Medulla oblongata (tissue), 1 donor: ENCODE data around the gene GFER.
"Not testable (repeated sequence)": the region's sequence is repeated elsewhere in the genome, so short reads cannot be mapped to it uniquely, and the experiment has no call there.

Source experiments
- DNase-seq: peaks from one replicate; pipeline ENCODE4 v3.0.0-alpha.2; 2015; ENCODE audit errors: extremely low spot score

The GFER gene

DNA sequence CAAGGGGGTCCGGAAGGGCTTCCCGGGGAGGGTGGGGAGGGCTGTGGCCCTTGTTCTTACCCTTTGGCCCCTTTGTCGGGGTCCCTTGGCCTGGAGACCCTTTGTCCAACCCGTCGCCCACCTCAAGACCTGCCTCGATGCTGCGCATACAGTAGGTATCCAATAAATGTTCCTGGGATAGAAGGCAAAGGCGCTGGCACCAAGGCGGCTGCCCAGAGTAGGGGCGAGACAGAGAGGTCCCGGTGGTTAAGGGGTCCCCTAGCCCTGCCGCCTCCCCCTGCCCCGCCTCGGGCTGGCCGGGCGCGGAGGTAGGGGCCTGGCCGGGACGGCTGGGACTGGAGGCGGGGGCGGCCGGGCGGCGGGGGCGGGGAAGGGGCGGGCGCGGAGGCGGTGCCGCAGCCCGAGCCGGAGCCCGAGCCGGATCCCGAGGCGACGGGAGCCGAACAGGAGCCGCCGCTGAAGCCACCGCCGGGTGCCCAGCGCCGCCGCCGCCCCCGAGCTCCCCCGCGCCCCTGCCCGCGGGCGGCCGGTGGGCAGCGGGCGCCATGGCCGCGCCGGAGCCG lies 42.5 kb downstream of the GFER start, which contains the start of gene NHERF2:
TSS of gene NHERF2 (plus strand) at position 442 of the 563 bp plus-strand sequence. CDS start at position 546, 104 bp downstream.
- DNase-seq = no peak

DNA sequence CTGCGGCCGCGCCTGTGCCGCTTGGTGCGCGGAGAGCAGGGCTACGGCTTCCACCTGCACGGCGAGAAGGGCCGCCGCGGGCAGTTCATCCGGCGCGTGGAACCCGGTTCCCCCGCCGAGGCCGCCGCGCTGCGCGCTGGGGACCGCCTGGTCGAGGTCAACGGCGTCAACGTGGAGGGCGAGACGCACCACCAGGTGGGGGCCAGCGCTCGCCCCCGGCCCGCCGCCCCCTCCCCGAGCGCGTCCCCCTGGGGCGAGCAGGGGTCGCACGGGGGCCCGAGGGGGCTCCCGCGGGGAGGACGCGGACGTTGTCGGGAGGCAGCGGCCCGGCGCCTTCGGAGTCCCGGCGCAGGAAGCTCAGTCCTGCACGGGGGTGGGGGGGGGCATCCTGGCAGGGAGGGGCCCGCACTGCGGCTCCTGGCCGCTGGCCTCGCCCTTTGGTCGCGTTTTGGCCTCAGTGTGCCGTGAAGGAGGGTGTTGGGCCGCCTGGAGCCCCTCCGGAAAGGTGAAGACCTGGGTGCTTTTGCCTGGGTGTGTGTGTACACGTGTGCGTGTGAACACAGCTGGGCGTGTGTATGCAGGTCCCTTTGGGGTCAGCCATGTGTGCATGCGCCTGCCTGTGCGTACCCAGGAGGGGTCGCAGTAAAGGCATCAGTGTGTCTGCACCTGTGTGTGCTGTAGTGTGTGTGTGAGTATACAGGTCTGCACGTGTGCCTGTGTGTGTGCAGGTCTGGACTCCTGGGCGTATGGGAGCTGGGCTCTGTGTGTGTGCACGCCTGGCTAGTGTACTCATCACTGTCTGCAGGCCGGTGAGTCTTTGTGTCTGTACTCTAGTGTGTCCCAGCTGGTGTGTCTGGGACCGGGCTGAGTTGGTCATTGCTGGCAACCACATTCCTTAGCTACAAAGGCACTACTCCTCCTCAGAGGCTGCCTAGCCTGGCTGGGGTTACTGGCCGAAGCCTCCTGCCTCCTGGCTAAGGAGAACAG lies 43.3 kb downstream of the GFER start:
- DNase-seq = no peak

DNA sequence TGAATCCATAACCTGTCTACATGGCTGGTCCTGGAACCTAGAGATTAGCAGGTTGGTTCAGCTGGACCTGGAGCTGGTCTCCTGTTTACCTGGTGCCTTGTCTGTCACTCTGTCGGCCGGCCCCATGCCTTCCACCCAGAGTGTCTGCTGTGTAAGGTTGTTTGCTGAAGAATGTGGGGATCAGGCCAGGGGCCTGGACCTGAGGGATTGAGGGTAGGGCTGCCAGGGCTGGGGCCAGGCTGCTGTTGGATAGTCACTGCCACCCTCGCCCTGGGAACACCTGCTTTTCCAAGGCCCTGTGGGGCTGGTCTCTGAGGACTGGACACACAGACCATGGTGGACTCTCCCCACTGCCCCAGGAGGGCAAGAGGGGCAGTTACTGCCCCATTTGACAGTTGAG lies 44.2 kb downstream of the GFER start:
- no peak for DNase-seq

DNA sequence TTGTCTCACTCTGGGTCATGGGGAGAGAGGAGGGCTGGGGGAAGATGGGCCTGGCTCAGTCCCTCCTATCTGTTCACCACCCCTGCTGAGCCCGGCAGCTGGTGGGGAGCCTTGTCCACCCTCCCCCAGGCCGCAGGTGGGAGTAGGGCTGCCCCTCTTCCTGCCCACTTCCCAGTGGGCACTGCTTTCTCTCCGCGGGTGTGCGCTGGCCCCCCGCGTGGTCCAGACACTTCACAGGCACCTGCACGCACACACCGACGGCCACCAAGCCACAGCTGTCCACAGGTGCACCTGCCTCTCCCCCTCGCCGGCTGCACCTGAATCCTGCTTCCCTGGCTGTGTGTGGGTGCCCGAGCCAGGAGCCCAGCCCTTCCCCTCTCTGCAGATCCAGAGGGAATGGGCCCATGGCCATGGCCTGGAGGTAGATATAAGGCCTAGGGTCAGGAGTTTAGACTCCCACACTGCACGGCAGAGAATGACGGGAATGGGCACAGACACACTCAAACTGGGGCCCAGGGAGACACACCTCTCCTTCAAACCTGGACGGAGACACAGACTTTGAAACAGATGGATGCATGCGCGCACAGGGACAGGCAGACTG lies 44.7 kb downstream of the GFER start:
- DNase-seq = no peak

DNA sequence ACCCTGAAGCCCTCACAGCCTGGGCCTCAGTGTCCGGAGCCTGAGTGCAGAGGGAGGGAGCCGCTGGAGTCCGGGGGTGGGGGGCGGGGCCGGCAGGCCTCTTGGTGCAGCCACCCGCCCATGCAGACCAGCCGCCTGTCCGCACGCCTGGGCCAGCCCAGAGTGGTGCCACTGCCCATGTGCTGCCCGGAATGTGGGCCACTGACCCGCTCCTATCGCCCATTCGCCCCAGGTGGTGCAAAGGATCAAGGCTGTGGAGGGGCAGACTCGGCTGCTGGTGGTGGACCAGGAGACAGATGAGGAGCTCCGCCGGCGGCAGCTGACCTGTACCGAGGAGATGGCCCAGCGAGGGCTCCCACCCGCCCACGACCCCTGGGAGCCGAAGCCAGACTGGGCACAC lies 45.4 kb downstream of the GFER start:
- DNase-seq = no peak

DNA sequence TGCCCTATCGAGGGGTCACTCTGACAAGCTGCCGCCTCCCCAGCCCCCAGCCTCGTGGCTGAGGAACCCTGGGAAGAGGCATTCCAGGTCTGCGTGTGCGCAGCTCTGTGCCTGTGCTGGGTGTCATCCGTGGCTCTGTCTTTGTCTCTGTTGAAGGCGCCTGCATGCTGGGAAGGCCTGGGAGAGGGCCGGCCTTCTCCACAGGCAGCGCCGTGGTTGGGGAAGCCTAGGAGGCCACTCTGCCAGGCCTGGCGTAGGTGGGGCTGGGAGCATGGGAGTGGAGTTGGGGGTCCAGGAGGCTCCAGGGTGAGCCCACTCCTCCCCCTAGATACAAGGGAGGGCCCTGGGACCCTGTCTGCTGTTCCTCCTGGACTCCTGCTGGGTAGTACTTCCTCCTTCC lies 46.0 kb downstream of the GFER start:
- DNase-seq = no peak

DNA sequence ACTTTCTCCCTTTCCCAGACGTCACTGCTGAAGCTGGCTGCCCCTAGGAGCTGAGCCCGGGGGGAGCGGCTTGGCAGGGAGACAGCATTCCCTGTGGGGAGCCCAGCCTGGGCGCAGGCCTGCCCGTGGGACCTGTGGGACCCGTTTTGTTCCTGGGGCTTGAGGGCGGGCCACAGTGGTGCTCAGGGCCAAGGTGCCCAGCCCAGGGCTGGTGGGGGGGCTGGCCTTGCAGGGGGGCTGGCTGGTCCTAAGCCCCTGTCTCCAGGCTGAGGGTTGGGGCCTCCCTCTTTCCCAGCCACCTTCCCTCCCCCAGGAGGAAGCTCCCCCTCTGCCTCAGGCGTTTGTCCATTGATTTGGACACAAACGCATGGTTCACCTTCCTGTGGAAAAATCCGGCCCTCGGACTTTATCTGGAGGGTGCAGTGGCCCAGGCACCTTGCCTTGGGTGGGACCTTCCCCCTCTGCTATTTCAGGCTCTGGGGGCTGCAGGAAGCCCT lies 47.1 kb downstream of the GFER start:
- DNase-seq = no peak

DNA sequence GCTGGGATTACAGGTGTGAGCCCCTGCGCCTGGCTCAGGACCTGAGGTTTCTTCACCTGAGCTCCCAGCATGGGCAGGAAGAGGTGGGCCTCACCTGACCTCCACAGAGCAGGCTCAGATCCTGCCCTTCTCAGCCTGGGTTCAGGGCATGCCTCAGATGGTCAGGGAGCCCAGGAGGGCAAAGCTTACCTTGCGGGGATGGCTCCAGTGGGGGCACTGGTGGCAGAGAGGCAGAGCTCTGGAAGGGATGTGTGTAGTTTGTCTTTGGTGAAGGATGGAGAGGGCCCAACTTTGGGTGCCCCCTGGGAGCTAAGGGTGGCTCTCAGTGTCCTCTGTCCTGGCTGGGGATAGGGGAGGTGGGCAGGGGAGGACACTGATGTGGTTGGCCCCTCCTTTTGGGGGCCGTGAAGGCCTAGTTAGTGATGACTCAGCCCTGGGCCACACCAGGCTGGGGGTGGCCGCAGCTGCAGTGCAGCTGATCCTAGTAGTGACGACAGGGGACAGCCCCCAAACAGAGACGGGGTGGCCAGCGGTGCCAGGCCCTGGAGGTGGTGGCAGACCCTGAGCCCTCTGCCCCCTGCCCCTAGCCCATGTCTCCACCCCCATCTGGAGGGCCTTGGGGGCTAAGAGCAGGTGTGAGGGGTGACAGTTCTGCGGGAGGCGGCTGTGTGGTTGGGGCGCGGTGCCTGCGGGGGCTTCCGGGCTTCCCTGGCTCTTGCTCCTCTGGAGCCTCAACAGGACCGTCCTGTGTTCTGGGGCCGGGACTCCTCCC lies 48.5 kb downstream of the GFER start:
- peak; percentile 25 for DNase-seq

DNA sequence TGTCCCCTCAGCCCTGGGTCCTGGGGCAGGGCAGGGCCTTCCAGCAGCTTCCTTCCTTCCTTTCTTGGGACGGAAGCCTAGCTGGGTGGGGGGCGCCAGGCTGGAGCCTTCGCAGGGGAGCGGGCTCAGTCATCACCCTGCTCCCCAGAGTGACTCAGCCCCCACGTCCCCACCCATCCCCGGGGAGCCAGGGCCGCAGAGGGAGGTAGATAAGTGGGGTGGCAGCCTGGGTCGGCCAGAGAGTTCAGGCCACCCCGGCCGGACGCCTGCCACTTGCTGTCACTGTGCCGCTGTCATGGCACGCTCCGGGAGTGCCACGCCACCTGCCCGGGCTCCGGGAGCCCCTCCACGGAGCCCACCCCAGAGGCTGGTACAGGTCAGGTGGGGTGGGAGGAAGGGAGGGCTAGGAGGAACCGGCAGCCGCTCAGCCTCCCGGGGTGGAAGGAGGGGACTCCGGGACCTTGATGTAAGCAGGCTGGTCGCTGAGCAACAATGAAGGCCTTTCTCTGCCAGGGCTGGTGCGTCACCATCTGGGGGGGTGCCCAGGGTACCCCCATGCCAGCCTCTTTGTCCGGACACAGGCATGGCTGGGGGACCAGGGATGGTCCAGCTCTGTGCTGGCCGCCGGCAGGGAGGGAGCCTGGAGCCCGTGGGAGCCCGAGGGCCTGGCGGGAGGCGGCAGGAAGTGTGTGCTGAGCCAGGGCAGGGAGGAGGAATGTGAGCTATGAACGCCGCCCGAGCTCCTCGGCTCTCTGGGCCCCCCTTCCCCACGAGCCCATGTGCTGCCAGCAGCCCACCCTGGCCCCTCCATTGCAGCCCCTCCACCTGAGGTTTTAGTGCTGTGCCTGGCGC lies 49.3 kb downstream of the GFER start:
- DNase-seq = peak; percentile 92

DNA sequence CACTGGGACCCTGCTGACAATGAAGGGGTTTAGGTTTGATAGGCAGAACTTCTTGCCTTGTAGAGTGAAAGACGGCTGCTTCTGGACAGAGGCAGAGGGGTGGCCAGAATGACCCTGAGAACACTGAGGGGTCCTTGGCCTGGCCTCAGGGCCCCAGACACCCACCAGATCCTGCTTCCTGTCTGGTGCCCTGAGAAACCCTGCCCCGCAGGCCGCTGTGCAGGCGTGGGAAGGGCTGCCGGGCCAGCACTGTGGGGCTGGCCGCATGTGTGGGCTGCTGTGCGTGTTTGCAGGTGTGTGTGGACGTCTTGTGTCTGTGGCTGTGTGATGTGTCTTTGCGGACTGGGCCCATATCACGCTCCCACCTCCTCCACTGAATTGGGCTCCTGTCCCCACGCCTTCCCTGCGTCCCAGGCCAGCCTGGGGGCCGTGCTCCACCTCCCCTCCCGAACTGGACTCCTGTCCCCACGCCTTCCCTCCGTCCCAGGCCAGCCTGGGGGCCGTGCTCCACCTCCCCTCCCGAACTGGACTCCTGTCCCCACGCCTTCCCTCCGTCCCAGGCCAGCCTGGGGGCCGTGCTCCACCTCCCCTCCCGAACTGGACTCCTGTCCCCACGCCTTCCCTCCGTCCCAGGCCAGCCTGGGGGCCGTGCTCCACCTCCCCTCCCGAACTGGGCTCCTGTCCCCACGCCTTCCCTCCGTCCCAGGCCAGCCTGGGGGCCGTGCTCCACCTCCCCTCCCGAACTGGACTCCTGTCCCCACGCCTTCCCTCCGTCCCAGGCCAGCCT lies 50.1 kb downstream of the GFER start:
- not testable (repeated sequence) for DNase-seq

DNA sequence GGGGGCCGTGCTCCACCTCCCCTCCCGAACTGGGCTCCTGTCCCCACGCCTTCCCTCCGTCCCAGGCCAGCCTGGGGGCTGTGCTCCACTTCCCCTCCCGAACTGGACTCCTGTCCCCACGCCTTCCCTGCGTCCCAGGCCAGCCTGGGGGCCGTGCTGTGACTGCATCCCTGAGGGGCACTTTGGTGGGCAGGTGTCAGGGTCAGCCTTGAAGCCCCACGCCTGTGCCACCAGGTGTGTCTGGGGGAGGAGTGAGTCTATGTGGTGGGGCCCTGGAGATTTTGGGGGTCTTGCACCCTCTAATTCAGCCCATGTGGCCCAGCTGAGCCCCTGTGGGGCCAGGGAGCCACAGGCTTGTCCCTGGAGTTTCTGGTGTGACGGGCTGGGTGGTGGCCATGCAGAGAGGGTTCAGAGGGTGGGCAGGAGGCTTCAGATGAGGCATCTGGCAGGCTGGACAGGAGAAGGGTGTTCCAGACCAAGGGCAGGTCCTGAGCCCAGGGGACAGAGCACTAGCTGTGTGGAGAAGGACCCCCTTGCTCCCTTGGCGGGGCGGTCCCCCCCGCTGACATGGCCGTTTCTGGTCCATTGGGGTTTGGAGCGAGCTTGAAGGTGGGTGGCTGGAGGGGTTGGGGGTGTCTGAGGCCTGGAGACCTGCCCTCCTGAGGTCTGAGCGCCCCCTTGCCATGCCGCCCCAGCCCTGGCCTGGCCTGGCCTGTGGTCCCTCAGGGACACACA lies 50.9 kb downstream of the GFER start:
- DNase-seq = no peak

DNA sequence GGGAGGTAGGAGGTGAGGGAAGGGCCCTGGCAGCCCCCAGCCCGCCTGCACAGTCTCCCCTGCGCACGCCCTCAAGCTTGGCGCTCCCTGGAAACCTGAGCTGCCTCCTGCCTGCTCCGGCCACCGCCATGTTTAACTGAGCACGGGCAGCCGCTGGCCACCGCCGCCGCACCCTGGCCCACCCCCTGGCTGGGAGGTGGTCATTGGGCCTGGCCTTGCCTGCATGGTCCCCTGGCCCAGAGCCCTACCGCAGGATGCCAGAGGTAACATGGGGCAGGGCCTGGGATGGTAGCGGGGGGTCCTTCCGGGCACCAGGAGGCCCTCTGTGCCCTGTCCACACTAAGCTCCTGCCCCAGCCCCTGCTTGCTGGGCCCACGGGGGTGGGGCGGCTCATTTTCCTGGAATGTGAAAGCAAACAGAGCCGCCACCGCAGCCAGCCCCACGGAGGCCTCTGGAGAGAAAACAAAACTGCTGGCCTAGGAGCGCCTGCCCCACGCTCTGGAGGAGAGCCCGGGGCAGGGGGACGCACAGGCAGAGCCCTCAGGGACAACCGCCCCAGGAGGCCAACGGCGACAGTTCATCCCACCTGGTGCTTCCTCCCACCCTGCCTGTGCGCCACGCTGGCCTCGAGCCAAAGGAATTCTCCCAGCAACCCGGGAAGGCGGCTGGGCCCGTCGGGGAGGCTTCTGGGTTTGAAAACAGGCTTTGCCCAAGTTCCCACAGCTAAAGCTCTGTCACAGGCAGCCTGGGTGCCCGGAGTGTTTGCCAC lies 51.6 kb downstream of the GFER start:
- no peak for DNase-seq

DNA sequence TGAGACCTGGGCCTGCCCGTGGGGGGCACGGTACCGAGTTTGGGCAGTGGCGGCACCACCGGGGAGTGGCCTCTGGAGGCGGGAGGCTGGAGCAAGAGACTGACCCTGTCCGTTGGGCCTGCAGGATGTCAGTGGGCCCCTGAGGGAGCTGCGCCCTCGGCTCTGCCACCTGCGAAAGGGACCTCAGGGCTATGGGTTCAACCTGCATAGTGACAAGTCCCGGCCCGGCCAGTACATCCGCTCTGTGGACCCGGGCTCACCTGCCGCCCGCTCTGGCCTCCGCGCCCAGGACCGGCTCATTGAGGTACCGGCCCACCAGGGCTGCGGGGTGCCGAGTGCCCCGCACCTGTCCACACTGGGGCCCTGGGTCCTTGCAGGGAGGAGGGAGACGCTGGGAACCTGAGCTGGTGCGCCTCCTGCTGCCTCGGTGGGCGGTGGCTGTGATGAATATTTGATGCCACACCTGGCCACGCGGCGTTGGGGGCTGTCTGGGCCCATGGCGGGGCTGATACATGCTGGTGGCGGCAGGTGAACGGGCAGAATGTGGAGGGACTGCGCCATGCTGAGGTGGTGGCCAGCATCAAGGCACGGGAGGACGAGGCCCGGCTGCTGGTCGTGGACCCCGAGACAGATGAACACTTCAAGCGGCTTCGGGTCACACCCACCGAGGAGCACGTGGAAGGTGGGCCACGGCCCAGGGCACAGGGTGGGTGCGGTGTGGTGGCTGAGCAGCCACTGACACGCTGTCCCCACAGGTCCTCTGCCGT lies 52.4 kb downstream of the GFER start:
- no peak for DNase-seq

DNA sequence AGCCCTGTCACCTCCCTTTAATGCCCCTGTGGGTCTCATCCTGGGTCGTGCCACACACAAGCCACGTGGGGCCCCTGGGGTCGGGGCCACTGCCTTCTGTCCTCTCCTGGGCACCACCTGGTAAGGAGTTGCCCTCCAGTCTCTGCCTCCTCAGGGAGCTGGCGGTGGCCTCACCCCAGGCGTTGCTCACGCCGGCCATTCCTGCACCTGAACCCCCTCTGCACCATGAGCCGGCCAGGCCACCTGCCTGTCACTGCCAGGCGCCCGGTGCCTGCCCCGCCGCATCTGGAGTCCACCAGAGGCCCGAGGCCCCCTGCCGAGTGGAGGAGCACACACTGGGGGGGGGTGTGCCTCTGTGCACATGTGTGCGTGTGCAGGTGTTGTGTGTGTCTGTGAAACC lies 53.1 kb downstream of the GFER start:
- DNase-seq = no peak
